ENCODE results near the gene RGMA. TPM values are rescaled to one million over a fixed set of nuclear protein-coding genes. Genes with fewer than 3 reads are reported as not detected.

RGMA gene
- total RNA-seq, 1 donor from 2014 or later, result 11.4 TPM

DNA sequence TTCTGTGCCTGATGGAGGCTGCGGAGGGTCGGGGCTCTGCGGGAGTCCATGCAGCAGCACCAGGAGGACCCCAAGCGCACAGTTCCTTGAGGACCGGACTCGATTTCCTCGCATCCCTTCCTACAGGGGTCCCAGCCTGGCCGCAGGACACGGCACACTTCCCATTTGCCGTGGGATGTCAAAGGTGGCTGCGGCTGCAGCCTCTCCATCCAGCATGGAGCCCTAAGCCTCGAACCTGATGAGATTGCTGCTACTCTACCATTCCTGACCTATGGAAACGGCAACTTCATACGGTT, 40.6 kb downstream of the RGMA start:
- Mint-ChIP-seq H3K4me1 (ENCODE audit: low read depth) (no peaks in the 10 kb centered on the region), H3K27ac (no peak overlapping the region), H3K27me3 (no peaks in the 10 kb centered on the region), H3K36me3 (ENCODE audit: insufficient read depth) (peaks cover 25% of the 10 kb centered on the region), H3K4me3 (ENCODE audit: low read depth) (no peak overlapping the region), H3K9me3 (ENCODE audit: low read depth) (peaks cover 7% of the 10 kb centered on the region)
- TF ChIP-seq, protein P1, sequence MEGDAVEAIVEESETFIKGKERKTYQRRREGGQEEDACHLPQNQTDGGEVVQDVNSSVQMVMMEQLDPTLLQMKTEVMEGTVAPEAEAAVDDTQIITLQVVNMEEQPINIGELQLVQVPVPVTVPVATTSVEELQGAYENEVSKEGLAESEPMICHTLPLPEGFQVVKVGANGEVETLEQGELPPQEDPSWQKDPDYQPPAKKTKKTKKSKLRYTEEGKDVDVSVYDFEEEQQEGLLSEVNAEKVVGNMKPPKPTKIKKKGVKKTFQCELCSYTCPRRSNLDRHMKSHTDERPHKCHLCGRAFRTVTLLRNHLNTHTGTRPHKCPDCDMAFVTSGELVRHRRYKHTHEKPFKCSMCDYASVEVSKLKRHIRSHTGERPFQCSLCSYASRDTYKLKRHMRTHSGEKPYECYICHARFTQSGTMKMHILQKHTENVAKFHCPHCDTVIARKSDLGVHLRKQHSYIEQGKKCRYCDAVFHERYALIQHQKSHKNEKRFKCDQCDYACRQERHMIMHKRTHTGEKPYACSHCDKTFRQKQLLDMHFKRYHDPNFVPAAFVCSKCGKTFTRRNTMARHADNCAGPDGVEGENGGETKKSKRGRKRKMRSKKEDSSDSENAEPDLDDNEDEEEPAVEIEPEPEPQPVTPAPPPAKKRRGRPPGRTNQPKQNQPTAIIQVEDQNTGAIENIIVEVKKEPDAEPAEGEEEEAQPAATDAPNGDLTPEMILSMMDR (IDR thresholded peaks at IDR 0.05; ENCODE audit: unreplicated experiment), result no peak
- no peak for DNase-seq (ENCODE audit: low spot score, unreplicated experiment)

DNA sequence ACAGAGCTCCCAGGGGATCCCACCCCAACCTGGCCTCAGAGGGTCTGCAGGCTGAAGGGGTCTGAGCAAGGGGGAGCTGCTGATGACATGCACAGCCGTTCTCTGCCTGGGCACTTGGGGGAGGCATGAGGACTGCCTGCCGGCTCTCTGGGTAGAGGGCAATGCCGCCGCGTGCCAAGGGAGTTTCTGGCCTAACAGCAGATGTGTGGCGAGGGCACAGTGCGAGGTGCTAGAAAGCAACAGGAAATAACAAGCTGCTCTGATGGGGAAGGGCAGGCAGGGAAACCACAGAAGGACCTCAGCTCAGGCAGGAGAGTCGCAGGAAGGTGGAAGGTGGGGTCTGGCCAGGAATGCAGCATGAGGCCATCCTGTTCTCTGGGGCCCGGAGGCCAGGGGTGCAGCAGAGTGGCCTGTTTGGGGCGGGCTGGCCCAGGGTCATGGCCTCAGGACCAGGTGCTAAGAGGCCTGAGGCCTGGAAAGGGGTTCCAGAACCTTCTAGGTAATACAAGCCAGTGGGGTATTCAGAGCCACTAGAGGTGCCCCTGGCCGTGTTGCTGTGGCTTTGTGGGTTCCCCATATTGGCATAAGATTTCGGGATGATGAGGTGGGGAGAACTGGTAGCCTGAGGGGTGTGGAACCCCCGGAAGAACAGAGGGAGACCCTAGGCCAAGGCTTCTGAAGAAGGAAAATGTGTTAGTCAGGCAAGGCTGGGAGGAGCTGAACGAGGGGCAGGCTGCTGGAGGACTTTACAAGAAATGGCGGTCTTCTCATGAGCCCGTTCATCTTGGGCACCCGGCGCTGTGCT, 41.2 kb downstream of the RGMA start:
- Mint-ChIP-seq H3K27ac (no peak overlapping the region), H3K36me3 (ENCODE audit: insufficient read depth) (peaks cover 29% of the 10 kb centered on the region)

DNA sequence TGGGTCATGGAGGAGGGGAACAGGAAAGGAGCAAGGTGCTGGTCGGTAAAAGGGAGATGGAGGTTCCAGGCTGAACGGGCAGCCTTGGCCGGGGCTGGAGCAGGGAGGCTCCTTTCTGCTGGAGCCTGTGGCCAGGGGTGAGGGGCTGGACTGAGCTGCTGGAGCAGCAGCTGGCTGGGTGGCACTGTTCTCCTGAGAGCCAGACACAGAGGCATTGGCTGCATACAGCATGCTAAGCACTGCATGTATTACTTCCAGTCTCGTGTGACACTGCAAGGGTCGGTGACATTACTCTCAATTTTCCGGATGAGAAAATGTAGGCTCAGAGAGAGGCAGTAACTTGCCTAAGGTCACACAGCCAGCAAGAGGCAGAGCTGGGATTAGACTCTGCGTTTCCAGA, 42.3 kb downstream of the RGMA start:
- Mint-ChIP-seq H3K27me3 (no peaks in the 10 kb centered on the region), H3K4me3 (ENCODE audit: low read depth) (no peak overlapping the region), H3K9me3 (ENCODE audit: low read depth) (peaks cover 7% of the 10 kb centered on the region), H3K4me1 (ENCODE audit: low read depth) (no peaks in the 10 kb centered on the region), H3K27ac (peak overlapping the region; percentile 52), H3K36me3 (ENCODE audit: insufficient read depth) (peaks cover 29% of the 10 kb centered on the region)
- no peak for DNase-seq (ENCODE audit: low spot score, unreplicated experiment)
- TF ChIP-seq, protein P1 (IDR thresholded peaks at IDR 0.05; ENCODE audit: unreplicated experiment), result no peak

More for the DNA sequence above, 41.2 kb downstream of the RGMA start:
- DNase-seq (ENCODE audit: low spot score, unreplicated experiment), result no peak
- H3K4me1 Mint-ChIP-seq (ENCODE audit: low read depth), result no peaks in the 10 kb centered on the region
- H3K9me3 Mint-ChIP-seq (ENCODE audit: low read depth), result peaks cover 7% of the 10 kb centered on the region
- no peaks in the 10 kb centered on the region for H3K27me3 Mint-ChIP-seq
- H3K4me3 Mint-ChIP-seq (ENCODE audit: low read depth), result no peak overlapping the region
- TF ChIP-seq, protein P1 (IDR thresholded peaks at IDR 0.05; ENCODE audit: unreplicated experiment), result no peak

DNA sequence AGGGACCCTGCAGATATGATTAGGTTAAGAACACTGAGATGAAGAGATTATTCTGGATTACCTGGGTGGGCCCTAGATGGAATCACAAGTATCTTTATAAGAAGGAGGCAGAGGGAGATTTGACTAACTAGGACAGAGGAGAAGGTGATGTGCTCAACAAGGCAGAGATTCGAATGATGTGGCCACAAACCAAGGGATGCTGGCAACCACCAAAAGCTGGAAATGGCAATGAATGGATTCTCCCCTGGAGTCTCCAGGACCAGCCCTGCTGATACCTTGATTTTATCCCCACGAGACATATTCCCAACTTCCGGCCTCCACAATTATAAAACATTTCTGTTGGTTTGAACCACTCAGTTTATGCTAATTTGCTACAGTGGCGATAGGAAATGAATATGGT, 42.9 kb downstream of the RGMA start:
- Mint-ChIP-seq H3K27ac (peak overlapping the region; percentile 52), H3K4me1 (ENCODE audit: low read depth) (no peaks in the 10 kb centered on the region), H3K36me3 (ENCODE audit: insufficient read depth) (peaks cover 29% of the 10 kb centered on the region), H3K27me3 (no peaks in the 10 kb centered on the region), H3K4me3 (ENCODE audit: low read depth) (no peak overlapping the region), H3K9me3 (ENCODE audit: low read depth) (peaks cover 7% of the 10 kb centered on the region)
- DNase-seq (ENCODE audit: low spot score, unreplicated experiment), result no peak
- TF ChIP-seq, protein P1 (IDR thresholded peaks at IDR 0.05; ENCODE audit: unreplicated experiment), result no peak

DNA sequence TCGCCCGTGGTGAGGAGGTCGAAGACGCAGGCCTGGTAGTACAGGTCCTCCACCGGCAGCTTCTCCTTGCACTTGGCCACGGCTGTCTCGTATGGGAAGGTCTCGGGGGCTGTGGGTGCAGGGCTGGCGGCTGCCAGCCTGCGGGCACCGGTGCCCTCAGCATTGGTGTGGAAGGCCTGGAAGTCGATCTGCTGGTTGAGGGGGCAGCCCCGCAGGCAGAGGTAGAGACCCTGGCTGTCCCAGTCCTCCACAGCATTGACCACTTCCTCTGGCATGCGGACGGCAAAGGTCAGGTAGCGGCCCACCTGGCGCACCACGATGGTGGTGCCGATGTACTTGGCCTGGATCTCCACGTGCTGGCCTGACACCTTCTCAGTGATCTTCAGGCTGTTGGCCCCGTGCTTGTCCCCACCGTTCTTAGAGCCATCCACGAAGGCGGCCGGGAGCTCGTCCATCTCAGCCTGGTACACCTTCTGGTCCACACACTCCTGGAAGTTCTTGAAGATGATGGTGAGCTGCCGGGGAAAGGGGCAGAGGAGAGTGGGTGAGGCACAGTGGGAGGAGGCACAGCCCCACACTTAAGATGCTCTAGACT, 43.7 kb downstream of the RGMA start:
- Mint-ChIP-seq H3K9me3 (ENCODE audit: low read depth) (peaks cover 7% of the 10 kb centered on the region), H3K4me3 (ENCODE audit: low read depth) (no peak overlapping the region), H3K27ac (no peak overlapping the region), H3K4me1 (ENCODE audit: low read depth) (no peaks in the 10 kb centered on the region), H3K36me3 (ENCODE audit: insufficient read depth) (peaks cover 29% of the 10 kb centered on the region), H3K27me3 (peaks cover 3% of the 10 kb centered on the region)
- TF ChIP-seq, protein P1 (IDR thresholded peaks at IDR 0.05; ENCODE audit: unreplicated experiment), result no peak
- no peak for DNase-seq (ENCODE audit: low spot score, unreplicated experiment)

Data from progenitor cell of endocrine pancreas (in vitro differentiated cells).